HG03469 (cell line): ENCODE data around the gene ITSN2.

Source experiments
- ATAC-seq: cut with Tn5 transposase; IDR thresholded peaks from one replicate; pipeline ENCODE4 v1.9.1; 2021; ENCODE audit warnings: mild to moderate bottlenecking, moderate library complexity, moderate number of reproducible peaks; ENCODE audit not compliant: unreplicated experiment

The ITSN2 gene

GRCh38 chr2:24273598-24273997 lies 86.7 kb downstream of the ITSN2 start:
- no peak for ATAC-seq

- ATAC-seq, result no peak
These were observed 87.4 kb downstream of the ITSN2 start for GRCh38 chr2:24272907-24273306.

- ATAC-seq, result no peak
These were observed 88.1 kb downstream of the ITSN2 start for GRCh38 chr2:24272161-24272802.

- ATAC-seq, result no peak
These were observed 91.1 kb downstream of the ITSN2 start for GRCh38 chr2:24269265-24269664.

GRCh38 chr2:24265212-24265611 lies 95.1 kb downstream of the ITSN2 start:
- no peak for ATAC-seq

GRCh38 chr2:24262421-24262970 lies 97.8 kb downstream of the ITSN2 start:
- ATAC-seq, result no peak

- ATAC-seq, result no peak
These were observed 98.9 kb downstream of the ITSN2 start for GRCh38 chr2:24261441-24261840.

- no peak for ATAC-seq
These were observed 101.0 kb downstream of the ITSN2 start for GRCh38 chr2:24259316-24259715.

GRCh38 chr2:24258718-24259117 lies 101.6 kb downstream of the ITSN2 start:
- no peak for ATAC-seq

GRCh38 chr2:24253303-24253919 lies 106.9 kb downstream of the ITSN2 start:
- ATAC-seq, result no peak

- no peak for ATAC-seq
These were observed 112.7 kb downstream of the ITSN2 start for GRCh38 chr2:24247592-24247991.

GRCh38 chr2:24247164-24247563 lies 113.2 kb downstream of the ITSN2 start:
- no peak for ATAC-seq

GRCh38 chr2:24245986-24246776 lies 114.2 kb downstream of the ITSN2 start:
- no peak for ATAC-seq

GRCh38 chr2:24241528-24241927 lies 118.8 kb downstream of the ITSN2 start:
- no peak for ATAC-seq

- ATAC-seq, result no peak
These were observed 120.8 kb downstream of the ITSN2 start for GRCh38 chr2:24239553-24239952.

GRCh38 chr2:24238158-24238557 lies 122.2 kb downstream of the ITSN2 start:
- ATAC-seq, result no peak

- no peak for ATAC-seq
These were observed 123.0 kb downstream of the ITSN2 start for GRCh38 chr2:24237313-24237712.

GRCh38 chr2:24233321-24233720 lies 127.0 kb downstream of the ITSN2 start:
- no peak for ATAC-seq

GRCh38 chr2:24231461-24231881 lies 128.9 kb downstream of the ITSN2 start:
- ATAC-seq, result no peak

- no peak for ATAC-seq
These were observed 131.9 kb downstream of the ITSN2 start for GRCh38 chr2:24228470-24228869.

GRCh38 chr2:24225499-24226242 lies 134.7 kb downstream of the ITSN2 start:
- no peak for ATAC-seq
